ENCODE results near the gene CCDC141. TPM values are rescaled to one million over a fixed set of nuclear protein-coding genes. Genes with fewer than 3 reads are reported as not detected.

CCDC141 gene
- total and polyA plus RNA-seq, 2 experiments from 2014 or later, result 11.7 to 13.4 TPM

DNA sequence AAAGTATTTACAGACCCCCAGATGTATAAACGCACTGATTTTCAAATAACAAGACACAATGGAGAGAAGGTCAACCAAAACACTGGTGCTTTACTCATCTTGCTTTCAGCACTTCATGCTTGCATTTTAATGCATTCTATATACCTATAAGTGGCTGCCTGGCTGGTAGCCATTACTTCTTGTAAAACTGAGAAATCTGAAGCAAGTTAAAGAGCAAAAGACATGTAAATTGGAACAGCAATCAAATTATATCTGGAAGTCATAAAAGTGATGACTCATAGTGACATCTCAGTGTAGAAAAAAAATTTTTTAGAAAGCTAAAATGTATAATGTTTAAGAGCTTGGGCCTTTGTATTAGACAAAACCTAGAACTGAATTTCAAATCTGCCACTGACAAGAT, 106.2 kb downstream of the CCDC141 start:
- no peak for ATAC-seq
- Histone ChIP-seq H3F3A (replicated peaks; ENCODE audit: low read depth) (no peaks in the 10 kb centered on the region), H3K4me1 (ENCODE audit: insufficient read depth) (no peaks in the 10 kb centered on the region), H4K20me1 (replicated peaks; ENCODE audit: insufficient read depth) (no peaks in the 10 kb centered on the region), H3K27me3 (ENCODE audit: insufficient read depth) (no peaks in the 10 kb centered on the region), H3K27ac (ENCODE audit: low read depth) (no peak overlapping the region), H3K9me2 (ENCODE audit: insufficient read depth) (0 out of 2 replicates have a peak, but pooled peaks cover 3% of the 10 kb centered on the region), H3K4me3 (no peak overlapping the region), H2AFZ (no peak overlapping the region), H3K4me2 (no peak overlapping the region), H3K36me3 (ENCODE audit: insufficient read depth) (no peaks in the 10 kb centered on the region), H3K79me2 (replicated peaks; ENCODE audit: insufficient read depth) (no peaks in the 10 kb centered on the region)
- no peak for TF ChIP-seq JUNB (IDR thresholded peaks at IDR 0.05; ENCODE audit: unreplicated experiment)
- TF ChIP-seq, protein P1, sequence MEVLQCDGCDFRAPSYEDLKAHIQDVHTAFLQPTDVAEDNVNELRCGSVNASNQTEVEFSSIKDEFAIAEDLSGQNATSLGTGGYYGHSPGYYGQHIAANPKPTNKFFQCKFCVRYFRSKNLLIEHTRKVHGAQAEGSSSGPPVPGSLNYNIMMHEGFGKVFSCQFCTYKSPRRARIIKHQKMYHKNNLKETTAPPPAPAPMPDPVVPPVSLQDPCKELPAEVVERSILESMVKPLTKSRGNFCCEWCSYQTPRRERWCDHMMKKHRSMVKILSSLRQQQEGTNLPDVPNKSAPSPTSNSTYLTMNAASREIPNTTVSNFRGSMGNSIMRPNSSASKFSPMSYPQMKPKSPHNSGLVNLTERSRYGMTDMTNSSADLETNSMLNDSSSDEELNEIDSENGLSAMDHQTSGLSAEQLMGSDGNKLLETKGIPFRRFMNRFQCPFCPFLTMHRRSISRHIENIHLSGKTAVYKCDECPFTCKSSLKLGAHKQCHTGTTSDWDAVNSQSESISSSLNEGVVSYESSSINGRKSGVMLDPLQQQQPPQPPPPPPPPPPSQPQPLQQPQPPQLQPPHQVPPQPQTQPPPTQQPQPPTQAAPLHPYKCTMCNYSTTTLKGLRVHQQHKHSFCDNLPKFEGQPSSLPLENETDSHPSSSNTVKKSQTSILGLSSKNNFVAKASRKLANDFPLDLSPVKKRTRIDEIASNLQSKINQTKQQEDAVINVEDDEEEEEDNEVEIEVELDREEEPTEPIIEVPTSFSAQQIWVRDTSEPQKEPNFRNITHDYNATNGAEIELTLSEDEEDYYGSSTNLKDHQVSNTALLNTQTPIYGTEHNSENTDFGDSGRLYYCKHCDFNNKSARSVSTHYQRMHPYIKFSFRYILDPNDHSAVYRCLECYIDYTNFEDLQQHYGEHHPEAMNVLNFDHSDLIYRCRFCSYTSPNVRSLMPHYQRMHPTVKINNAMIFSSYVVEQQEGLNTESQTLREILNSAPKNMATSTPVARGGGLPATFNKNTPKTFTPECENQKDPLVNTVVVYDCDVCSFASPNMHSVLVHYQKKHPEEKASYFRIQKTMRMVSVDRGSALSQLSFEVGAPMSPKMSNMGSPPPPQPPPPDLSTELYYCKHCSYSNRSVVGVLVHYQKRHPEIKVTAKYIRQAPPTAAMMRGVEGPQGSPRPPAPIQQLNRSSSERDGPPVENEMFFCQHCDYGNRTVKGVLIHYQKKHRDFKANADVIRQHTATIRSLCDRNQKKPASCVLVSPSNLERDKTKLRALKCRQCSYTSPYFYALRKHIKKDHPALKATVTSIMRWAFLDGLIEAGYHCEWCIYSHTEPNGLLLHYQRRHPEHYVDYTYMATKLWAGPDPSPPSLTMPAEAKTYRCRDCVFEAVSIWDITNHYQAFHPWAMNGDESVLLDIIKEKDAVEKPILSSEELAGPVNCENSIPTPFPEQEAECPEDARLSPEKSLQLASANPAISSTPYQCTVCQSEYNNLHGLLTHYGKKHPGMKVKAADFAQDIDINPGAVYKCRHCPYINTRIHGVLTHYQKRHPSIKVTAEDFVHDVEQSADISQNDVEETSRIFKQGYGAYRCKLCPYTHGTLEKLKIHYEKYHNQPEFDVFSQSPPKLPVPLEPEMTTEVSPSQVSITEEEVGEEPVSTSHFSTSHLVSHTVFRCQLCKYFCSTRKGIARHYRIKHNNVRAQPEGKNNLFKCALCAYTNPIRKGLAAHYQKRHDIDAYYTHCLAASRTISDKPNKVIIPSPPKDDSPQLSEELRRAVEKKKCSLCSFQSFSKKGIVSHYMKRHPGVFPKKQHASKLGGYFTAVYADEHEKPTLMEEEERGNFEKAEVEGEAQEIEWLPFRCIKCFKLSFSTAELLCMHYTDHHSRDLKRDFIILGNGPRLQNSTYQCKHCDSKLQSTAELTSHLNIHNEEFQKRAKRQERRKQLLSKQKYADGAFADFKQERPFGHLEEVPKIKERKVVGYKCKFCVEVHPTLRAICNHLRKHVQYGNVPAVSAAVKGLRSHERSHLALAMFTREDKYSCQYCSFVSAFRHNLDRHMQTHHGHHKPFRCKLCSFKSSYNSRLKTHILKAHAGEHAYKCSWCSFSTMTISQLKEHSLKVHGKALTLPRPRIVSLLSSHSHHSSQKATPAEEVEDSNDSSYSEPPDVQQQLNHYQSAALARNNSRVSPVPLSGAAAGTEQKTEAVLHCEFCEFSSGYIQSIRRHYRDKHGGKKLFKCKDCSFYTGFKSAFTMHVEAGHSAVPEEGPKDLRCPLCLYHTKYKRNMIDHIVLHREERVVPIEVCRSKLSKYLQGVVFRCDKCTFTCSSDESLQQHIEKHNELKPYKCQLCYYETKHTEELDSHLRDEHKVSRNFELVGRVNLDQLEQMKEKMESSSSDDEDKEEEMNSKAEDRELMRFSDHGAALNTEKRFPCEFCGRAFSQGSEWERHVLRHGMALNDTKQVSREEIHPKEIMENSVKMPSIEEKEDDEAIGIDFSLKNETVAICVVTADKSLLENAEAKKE (CRISPR knock-in tag; IDR thresholded peaks at IDR 0.05), result no peak
- TF ChIP-seq STAT1 (IDR thresholded peaks at IDR 0.05; ENCODE audit: unreplicated experiment), result no peak
- no peak for TF ChIP-seq NANOG (IDR thresholded peaks at IDR 0.05; ENCODE audit: borderline replicate concordance)
- no peak for TF ChIP-seq POLR2AphosphoS5 (IDR thresholded peaks at IDR 0.05; ENCODE audit: low read depth)
- no peak for TF ChIP-seq ZNF114 (CRISPR knock-in tag; IDR thresholded peaks at IDR 0.05)
- TF ChIP-seq EZH2phosphoT487 (IDR thresholded peaks at IDR 0.05; ENCODE audit: unreplicated experiment), result no peak
- TF ChIP-seq CREB1 (CRISPR knock-in tag; IDR thresholded peaks at IDR 0.05; ENCODE audit: low read depth), result no peak
- TF ChIP-seq, protein P2, sequence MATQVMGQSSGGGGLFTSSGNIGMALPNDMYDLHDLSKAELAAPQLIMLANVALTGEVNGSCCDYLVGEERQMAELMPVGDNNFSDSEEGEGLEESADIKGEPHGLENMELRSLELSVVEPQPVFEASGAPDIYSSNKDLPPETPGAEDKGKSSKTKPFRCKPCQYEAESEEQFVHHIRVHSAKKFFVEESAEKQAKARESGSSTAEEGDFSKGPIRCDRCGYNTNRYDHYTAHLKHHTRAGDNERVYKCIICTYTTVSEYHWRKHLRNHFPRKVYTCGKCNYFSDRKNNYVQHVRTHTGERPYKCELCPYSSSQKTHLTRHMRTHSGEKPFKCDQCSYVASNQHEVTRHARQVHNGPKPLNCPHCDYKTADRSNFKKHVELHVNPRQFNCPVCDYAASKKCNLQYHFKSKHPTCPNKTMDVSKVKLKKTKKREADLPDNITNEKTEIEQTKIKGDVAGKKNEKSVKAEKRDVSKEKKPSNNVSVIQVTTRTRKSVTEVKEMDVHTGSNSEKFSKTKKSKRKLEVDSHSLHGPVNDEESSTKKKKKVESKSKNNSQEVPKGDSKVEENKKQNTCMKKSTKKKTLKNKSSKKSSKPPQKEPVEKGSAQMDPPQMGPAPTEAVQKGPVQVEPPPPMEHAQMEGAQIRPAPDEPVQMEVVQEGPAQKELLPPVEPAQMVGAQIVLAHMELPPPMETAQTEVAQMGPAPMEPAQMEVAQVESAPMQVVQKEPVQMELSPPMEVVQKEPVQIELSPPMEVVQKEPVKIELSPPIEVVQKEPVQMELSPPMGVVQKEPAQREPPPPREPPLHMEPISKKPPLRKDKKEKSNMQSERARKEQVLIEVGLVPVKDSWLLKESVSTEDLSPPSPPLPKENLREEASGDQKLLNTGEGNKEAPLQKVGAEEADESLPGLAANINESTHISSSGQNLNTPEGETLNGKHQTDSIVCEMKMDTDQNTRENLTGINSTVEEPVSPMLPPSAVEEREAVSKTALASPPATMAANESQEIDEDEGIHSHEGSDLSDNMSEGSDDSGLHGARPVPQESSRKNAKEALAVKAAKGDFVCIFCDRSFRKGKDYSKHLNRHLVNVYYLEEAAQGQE (IDR thresholded peaks at IDR 0.05; ENCODE audit: unreplicated experiment), result no peak
- TF ChIP-seq, protein P3, sequence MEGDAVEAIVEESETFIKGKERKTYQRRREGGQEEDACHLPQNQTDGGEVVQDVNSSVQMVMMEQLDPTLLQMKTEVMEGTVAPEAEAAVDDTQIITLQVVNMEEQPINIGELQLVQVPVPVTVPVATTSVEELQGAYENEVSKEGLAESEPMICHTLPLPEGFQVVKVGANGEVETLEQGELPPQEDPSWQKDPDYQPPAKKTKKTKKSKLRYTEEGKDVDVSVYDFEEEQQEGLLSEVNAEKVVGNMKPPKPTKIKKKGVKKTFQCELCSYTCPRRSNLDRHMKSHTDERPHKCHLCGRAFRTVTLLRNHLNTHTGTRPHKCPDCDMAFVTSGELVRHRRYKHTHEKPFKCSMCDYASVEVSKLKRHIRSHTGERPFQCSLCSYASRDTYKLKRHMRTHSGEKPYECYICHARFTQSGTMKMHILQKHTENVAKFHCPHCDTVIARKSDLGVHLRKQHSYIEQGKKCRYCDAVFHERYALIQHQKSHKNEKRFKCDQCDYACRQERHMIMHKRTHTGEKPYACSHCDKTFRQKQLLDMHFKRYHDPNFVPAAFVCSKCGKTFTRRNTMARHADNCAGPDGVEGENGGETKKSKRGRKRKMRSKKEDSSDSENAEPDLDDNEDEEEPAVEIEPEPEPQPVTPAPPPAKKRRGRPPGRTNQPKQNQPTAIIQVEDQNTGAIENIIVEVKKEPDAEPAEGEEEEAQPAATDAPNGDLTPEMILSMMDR (conservative IDR thresholded peaks at IDR 0.05; ENCODE audit: low read depth in 2 of 2), result no peak
- no peak for TF ChIP-seq EZH2 (IDR thresholded peaks at IDR 0.05; ENCODE audit: low read depth, unreplicated experiment)
- no peak for TF ChIP-seq ZNF331 (CRISPR knock-in tag; IDR thresholded peaks at IDR 0.05; ENCODE audit: low read depth)
- TF ChIP-seq, protein P4, sequence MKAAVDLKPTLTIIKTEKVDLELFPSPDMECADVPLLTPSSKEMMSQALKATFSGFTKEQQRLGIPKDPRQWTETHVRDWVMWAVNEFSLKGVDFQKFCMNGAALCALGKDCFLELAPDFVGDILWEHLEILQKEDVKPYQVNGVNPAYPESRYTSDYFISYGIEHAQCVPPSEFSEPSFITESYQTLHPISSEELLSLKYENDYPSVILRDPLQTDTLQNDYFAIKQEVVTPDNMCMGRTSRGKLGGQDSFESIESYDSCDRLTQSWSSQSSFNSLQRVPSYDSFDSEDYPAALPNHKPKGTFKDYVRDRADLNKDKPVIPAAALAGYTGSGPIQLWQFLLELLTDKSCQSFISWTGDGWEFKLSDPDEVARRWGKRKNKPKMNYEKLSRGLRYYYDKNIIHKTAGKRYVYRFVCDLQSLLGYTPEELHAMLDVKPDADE (IDR thresholded peaks at IDR 0.05), result no peak
- Mint-ChIP-seq H3K4me3 (no peak overlapping the region), H3K4me1 (no peaks in the 10 kb centered on the region), H3K27me3 (ENCODE audit: insufficient read depth, low read depth, poor library complexity) (no peaks in the 10 kb centered on the region), H3K36me3 (ENCODE audit: low read depth) (peaks cover 4% of the 10 kb centered on the region; the same call in 1 of the 3 replicates), H3K9me3 (peaks cover 5% of the 10 kb centered on the region), H3K27ac (no peak overlapping the region)
- DNase-seq (ENCODE audit: low spot score), result no peak

Measured in GM23338 (cell line).